Smooth muscle cell (in vitro differentiated cells): Measurements from ENCODE around the gene ESRRG. TPM values are rescaled to one million over a fixed set of nuclear protein-coding genes. Genes with fewer than 3 reads are reported as not detected.
A peak's percentile ranks its signal among the peaks of the same experiment; 100 is the strongest.
"Not testable (repeated sequence)": the region's sequence is repeated elsewhere in the genome, so short reads cannot be mapped to it uniquely, and the experiment has no call there.

Experiments used
- DNase-seq: peaks from one replicate; lab custom pipeline; 2025; ENCODE audit not compliant: unreplicated experiment; lab: John Stamatoyannopoulos, UW
- H2AFZ ChIP-seq: fragments of 200-600 bp; sonication (generic); 2 replicates; pipeline ENCODE4 v1.6.0; 2016; ENCODE audit warnings: antibody characterized with exemption, low read depth, mild to moderate bottlenecking
- H3F3A ChIP-seq: fragments of 200-600 bp; sonication (generic); 2 replicates; pipeline ENCODE4 v1.6.0; 2017; ENCODE audit warnings: antibody characterized with exemption, low read depth
- H3K27ac ChIP-seq: fragments of 200-600 bp; sonication (generic); 2 replicates; pipeline ENCODE4 v1.5.1; 2016; ENCODE audit warnings: low read depth, mild to moderate bottlenecking
- H3K27me3 ChIP-seq: fragments of 200-600 bp; sonication (generic); 2 replicates; pipeline ENCODE4 v1.6.1; 2016; ENCODE audit warnings: low read depth, mild to moderate bottlenecking
- H3K36me3 ChIP-seq: fragments of 200-600 bp; sonication (generic); 2 replicates; pipeline ENCODE4 v1.5.1; 2016; ENCODE audit warnings: low read depth
- H3K4me1 ChIP-seq: fragments of 200-600 bp; sonication (generic); 2 replicates; pipeline ENCODE4 v1.5.1; 2016; ENCODE audit warnings: low read depth
- H3K4me2 ChIP-seq: fragments of 200-600 bp; sonication (generic); 2 replicates; pipeline ENCODE4 v1.6.0; 2016; ENCODE audit warnings: mild to moderate bottlenecking
- H3K4me3 ChIP-seq: fragments of 200-600 bp; sonication (generic); 2 replicates; pipeline ENCODE4 v1.5.1; 2016; ENCODE audit warnings: mild to moderate bottlenecking
- H3K79me2 ChIP-seq: fragments of 200-600 bp; sonication (generic); 2 replicates; pipeline ENCODE4 v1.6.0; 2016; ENCODE audit warnings: low read depth, mild to moderate bottlenecking
- H3K9ac ChIP-seq: fragments of 200-600 bp; sonication (generic); 2 replicates; pipeline ENCODE4 v1.6.0; 2016; ENCODE audit warnings: low read depth
- H3K9me3 ChIP-seq: fragments of 200-600 bp; sonication (generic); replicated peaks from 2 replicates; pipeline ENCODE4 v1.5.1; 2016; ENCODE audit warnings: low read depth
- H4K20me1 ChIP-seq: fragments of 200-600 bp; sonication (generic); 2 replicates; pipeline ENCODE4 v1.6.0; 2016; ENCODE audit warnings: low read depth
- WGBS: methylation state at CpG from one replicate; pipeline ENCODE4 v1.1.7; 2016; ENCODE audit warnings: low lambda C conversion rate; 5-methylcytosine and 5-hydroxymethylcytosine counted together
- polyA plus RNA-seq: library from polyadenylated mRNA; unstranded; fragments of >200 nt; fragmentation: Nextera tagmentation; extraction: Ambion mirVana; gene quantifications from 2 replicates; pipeline ENCODE4 v1.2.1, GENCODE V29; 2016
- total RNA-seq: library from RNA; depleted of rRNA; stranded (reverse); fragments of >200 nt; gene quantifications from 2 replicates; pipeline ENCODE4 v1.2.3, GENCODE V29; 2014
- TF ChIP-seq, protein P1 (sequence below): fragments of 200-600 bp; sonication (generic); IDR thresholded peaks from 2 replicates; pipeline ENCODE4 v1.5.1; 2017; ENCODE audit warnings: borderline replicate concordance, mild to moderate bottlenecking, antibody characterized with exemption; ENCODE audit not compliant: insufficient read depth, poor library complexity, severe bottlenecking

The ESRRG gene
- total and polyA plus RNA-seq, 2 experiments from 2014 or later, result 0.26 TPM; not detected in 1

GRCh38 chr1:216532251-216532798 lies 190.9 kb downstream of the ESRRG start:
- Histone ChIP-seq H4K20me1 (no peaks in the 10 kb centered on the region), H2AFZ (no peak overlapping the region), H3F3A (no peaks in the 10 kb centered on the region), H3K79me2 (no peaks in the 10 kb centered on the region), H3K4me2 (no peak overlapping the region), H3K9ac (no peak overlapping the region), H3K4me1 (no peaks in the 10 kb centered on the region), H3K4me3 (no peak overlapping the region), H3K27me3 (no peaks in the 10 kb centered on the region), H3K27ac (no peak overlapping the region), H3K36me3 (no peaks in the 10 kb centered on the region), H3K9me3 (no peaks in the 10 kb centered on the region)
- 94% methylated on average over 9 of the region's 9 CpGs for WGBS
- TF ChIP-seq, protein P1, sequence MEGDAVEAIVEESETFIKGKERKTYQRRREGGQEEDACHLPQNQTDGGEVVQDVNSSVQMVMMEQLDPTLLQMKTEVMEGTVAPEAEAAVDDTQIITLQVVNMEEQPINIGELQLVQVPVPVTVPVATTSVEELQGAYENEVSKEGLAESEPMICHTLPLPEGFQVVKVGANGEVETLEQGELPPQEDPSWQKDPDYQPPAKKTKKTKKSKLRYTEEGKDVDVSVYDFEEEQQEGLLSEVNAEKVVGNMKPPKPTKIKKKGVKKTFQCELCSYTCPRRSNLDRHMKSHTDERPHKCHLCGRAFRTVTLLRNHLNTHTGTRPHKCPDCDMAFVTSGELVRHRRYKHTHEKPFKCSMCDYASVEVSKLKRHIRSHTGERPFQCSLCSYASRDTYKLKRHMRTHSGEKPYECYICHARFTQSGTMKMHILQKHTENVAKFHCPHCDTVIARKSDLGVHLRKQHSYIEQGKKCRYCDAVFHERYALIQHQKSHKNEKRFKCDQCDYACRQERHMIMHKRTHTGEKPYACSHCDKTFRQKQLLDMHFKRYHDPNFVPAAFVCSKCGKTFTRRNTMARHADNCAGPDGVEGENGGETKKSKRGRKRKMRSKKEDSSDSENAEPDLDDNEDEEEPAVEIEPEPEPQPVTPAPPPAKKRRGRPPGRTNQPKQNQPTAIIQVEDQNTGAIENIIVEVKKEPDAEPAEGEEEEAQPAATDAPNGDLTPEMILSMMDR, result no peak
- DNase-seq, result no peak

DNA sequence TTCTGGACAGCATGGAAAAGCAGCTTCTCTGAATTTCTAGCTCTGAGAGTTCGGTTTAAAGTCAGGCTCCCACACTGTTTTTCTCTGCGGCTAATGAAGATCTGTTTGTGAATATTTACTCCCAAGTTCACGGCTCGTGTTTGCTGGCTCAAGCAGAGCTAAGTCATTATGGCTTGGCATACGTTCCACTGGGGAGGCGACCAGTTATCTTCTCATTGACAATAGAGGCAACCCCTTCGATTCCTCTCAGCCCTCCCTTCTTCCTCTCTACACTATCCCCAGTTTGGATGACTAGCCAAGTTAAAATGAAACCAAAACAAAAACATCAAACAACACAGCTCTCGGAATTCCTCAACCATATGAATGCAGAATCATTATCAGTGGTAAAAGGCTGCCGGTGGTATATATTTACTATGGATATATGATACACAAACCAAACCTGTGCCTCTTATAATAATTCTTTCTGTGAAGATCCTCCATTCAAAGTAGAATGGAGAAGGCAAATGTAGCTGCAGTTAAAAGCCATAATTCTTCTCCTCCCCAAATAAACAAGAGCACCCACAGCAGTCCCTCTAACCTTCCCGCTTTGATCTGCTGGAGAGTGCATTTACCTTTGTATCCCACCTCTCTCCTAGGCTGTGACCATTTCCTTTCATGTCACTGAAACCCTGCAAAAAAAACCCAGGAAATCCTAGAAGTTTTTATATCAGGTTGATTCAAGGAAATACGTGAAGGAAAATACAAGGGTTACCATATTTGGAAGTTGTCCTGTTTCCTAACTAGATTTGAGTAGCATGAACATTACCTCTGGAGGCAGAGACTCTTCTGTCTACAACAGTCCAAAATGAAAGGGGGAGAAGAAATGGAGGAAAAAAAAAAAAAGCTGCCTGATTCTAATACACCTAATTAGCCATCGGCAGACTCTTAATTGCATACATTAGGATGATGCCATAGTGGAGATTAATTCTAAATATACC lies 191.7 kb downstream of the ESRRG start:
- H3K4me2 ChIP-seq, result peak overlapping the region; percentile 74
- no peaks in the 10 kb centered on the region for H3K27me3 ChIP-seq
- H3K79me2 ChIP-seq, result no peaks in the 10 kb centered on the region
- H3K4me1 ChIP-seq, result no peaks in the 10 kb centered on the region
- H2AFZ ChIP-seq, result peak overlapping the region; percentile 82
- no peak for DNase-seq
- H3K9me3 ChIP-seq, result no peaks in the 10 kb centered on the region
- no peak overlapping the region for H3K27ac ChIP-seq
- H3F3A ChIP-seq, result no peaks in the 10 kb centered on the region
- H3K9ac ChIP-seq, result no peak overlapping the region
- 69% methylated on average over 12 of the region's 12 CpGs for WGBS
- no peaks in the 10 kb centered on the region for H4K20me1 ChIP-seq
- TF ChIP-seq, protein P1, result no peak
- peak overlapping the region; percentile 37 for H3K4me3 ChIP-seq
- no peaks in the 10 kb centered on the region for H3K36me3 ChIP-seq

GRCh38 chr1:216529851-216530250 lies 193.4 kb downstream of the ESRRG start:
- not testable (repeated sequence) for H3K27me3 ChIP-seq, H3K4me3 ChIP-seq, H3K9ac ChIP-seq, H3F3A ChIP-seq, H3K27ac ChIP-seq, DNase-seq, H3K4me1 ChIP-seq, H3K9me3 ChIP-seq, H3K36me3 ChIP-seq, H4K20me1 ChIP-seq, H3K79me2 ChIP-seq, H2AFZ ChIP-seq, H3K4me2 ChIP-seq
- WGBS, result 93% methylated on average over 3 of the region's 3 CpGs

DNA sequence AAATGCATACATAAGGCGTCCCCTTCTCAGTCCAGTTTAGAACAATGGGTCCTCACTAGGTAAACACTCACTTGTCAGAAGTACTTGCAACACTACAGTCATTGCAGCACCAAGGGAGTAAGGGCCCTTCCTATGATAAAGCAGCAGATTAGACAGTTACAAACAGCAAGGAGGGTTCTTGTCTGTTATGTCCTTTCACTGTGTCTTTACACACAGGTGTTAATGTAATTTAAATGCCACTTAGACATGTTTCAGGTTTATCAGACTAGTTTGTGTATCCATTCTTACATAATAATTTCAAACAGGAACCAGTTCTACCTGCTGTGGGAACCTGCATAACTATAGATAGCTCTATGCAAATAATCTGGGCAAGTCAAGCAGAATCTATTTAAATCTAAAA lies 194.4 kb downstream of the ESRRG start:
- H3K27me3 ChIP-seq, result no peaks in the 10 kb centered on the region
- H3F3A ChIP-seq, result no peaks in the 10 kb centered on the region
- H4K20me1 ChIP-seq, result no peaks in the 10 kb centered on the region
- H3K9ac ChIP-seq, result no peak overlapping the region
- no peak overlapping the region for H3K4me3 ChIP-seq
- no peaks in the 10 kb centered on the region for H3K9me3 ChIP-seq
- H3K79me2 ChIP-seq, result no peaks in the 10 kb centered on the region
- H3K4me2 ChIP-seq, result no peak overlapping the region
- TF ChIP-seq, protein P1, result no peak
- WGBS, result 63% methylated on average over 1 of the region's 1 CpG
- no peak overlapping the region for H2AFZ ChIP-seq
- H3K27ac ChIP-seq, result no peak overlapping the region
- H3K36me3 ChIP-seq, result no peaks in the 10 kb centered on the region
- no peak for DNase-seq
- no peaks in the 10 kb centered on the region for H3K4me1 ChIP-seq
